Upper lobe of right lung (tissue), 1 donor: ENCODE data around the gene KCTD21. TPM values are rescaled to one million over a fixed set of nuclear protein-coding genes. Genes with fewer than 3 reads are reported as not detected.

Experiments
- ATAC-seq: fragments of 200-7000 bp; cut with Tn5 transposase; one replicate; pipeline ENCODE4 v1.9.1; 2020; ENCODE audit warnings: mild to moderate bottlenecking, moderate library complexity
- DNase-seq: peaks from one replicate; pipeline ENCODE4 v3.0.0-alpha.2; 2020
- H3K27ac ChIP-seq: fragments of 200-600 bp; one replicate; pipeline ENCODE4 v1.8.0; 2022
- H3K27me3 ChIP-seq: fragments of 200-600 bp; one replicate; pipeline ENCODE4 v1.8.0; 2022; ENCODE audit warnings: mild to moderate bottlenecking
- H3K36me3 ChIP-seq: fragments of 200-600 bp; one replicate; pipeline ENCODE4 v1.8.0; 2022
- H3K4me1 ChIP-seq: fragments of 200-600 bp; one replicate; pipeline ENCODE4 v1.8.0; 2022
- H3K4me3 ChIP-seq: fragments of 200-600 bp; one replicate; pipeline ENCODE4 v1.8.0; 2022; ENCODE audit warnings: mild to moderate bottlenecking
- H3K9me3 ChIP-seq: fragments of 200-600 bp; one replicate; pipeline ENCODE4 v1.8.0; 2022
- CTCF ChIP-seq: fragments of 200-600 bp; IDR thresholded peaks from one replicate; pipeline ENCODE4 v1.8.0; 2022; ENCODE audit warnings: antibody characterized with exemption
- intact Hi-C: fragments of 100-400 bp; cut with DNase I; formaldehyde crosslinking; loops from one replicate; pipeline ENCODE4 v1.11.0; 2022
- total RNA-seq: library from RNA; stranded (reverse); fragmentation: NEBNext Ultra II Directional; extraction: Animal tissue kit (Norgen Biotek cat#: 25700); gene quantifications from one replicate; pipeline ENCODE4 v1.2.1, GENCODE V29; 2021
- donor health status: DM: no; HTN: yes; CAD: no; lungs with severe emphysema.

Gene KCTD21
- total RNA-seq, 1 donor from 2014 or later: 10.9 TPM

- H3K4me3 ChIP-seq: no peak overlapping the region
- ATAC-seq: no peak
- intact Hi-C loops: no loop called here
Observed at GRCh38 chr11:78127403-78127802, 61.0 kb downstream of the KCTD21 start.

More at GRCh38 chr11:78127403-78127802, 61.0 kb downstream of the KCTD21 start:
- Histone ChIP-seq H3K27ac (no peak overlapping the region), H3K27me3 (no peaks in the 10 kb centered on the region), H3K36me3 (peaks cover 16% of the 10 kb centered on the region), H3K4me1 (no peaks in the 10 kb centered on the region), H3K9me3 (no peaks in the 10 kb centered on the region)
- TF ChIP-seq CTCF: no peak
- no peak for DNase-seq

Other genes with a start within 250 kb of the KCTD21 start
- gene INTS4, start 194.0 kb downstream of the KCTD21 start, total RNA-seq: 35.9 TPM
- 13.6 TPM for gene KCTD14, start 165.3 kb downstream of the KCTD21 start, total RNA-seq
- gene THRSP, start 124.8 kb downstream of the KCTD21 start, total RNA-seq: not detected
- gene NDUFC2, start 108.8 kb downstream of the KCTD21 start, total RNA-seq: 140 TPM
- gene ALG8, start 49.0 kb downstream of the KCTD21 start, total RNA-seq: 31.5 TPM
- 7.1 TPM for gene USP35, start 293 bp upstream of the KCTD21 start, total RNA-seq
- 65.8 TPM for gene GAB2, start 229.2 kb upstream of the KCTD21 start, total RNA-seq